SK-N-SH treated with all-trans-retinoic acid at 6 μM for 48 hours (cell line): ENCODE data around the gene GUCD1.

ENCODE experiments used
- ARNTL ChIP-seq: fragments of 450-650 bp; formaldehyde crosslinking; IDR thresholded peaks from 2 replicates; pipeline ENCODE4 v1.5.0; 2020; ENCODE audit warnings: low read depth, mild to moderate bottlenecking, moderate library complexity, borderline replicate concordance
- OSR1 ChIP-seq: fragments of 250-450 bp; sonication (Bioruptor Pico); IDR thresholded peaks from 2 replicates; pipeline ENCODE4 v1.8.0; 2022; ENCODE audit warnings: moderate library complexity, mild to moderate bottlenecking, inconsistent platforms
- PPARA ChIP-seq: fragments of 250-450 bp; sonication (Bioruptor Pico); IDR thresholded peaks from 2 replicates; pipeline ENCODE4 v1.5.0; 2020; ENCODE audit warnings: mild to moderate bottlenecking, borderline replicate concordance
- RARB ChIP-seq: fragments of 250-450 bp; sonication (Bioruptor Pico); IDR thresholded peaks from 2 replicates; pipeline ENCODE4 v1.8.0; 2021; ENCODE audit warnings: mild to moderate bottlenecking, moderate library complexity
- SNAI2 ChIP-seq: fragments of 250-450 bp; sonication (Bioruptor Pico); IDR thresholded peaks from 2 replicates; pipeline ENCODE4 v1.5.0; 2020; ENCODE audit warnings: mild to moderate bottlenecking, moderate library complexity
- ZFP3 ChIP-seq: fragments of 250-450 bp; sonication (Bioruptor Pico); IDR thresholded peaks from 2 replicates; pipeline ENCODE4 v1.5.0; 2020; ENCODE audit warnings: mild to moderate bottlenecking, moderate library complexity
- ZFP30 ChIP-seq: fragments of 450-650 bp; formaldehyde crosslinking; IDR thresholded peaks from 2 replicates; pipeline ENCODE4 v1.5.0; 2022; ENCODE audit warnings: mild to moderate bottlenecking, moderate library complexity
- ZNF565 ChIP-seq: fragments of 450-650 bp; formaldehyde crosslinking; conservative IDR thresholded peaks from 2 replicates; pipeline ENCODE4 v1.5.0; 2020; ENCODE audit warnings: low read depth, mild to moderate bottlenecking, moderate library complexity
- ZNF70 ChIP-seq: fragments of 450-650 bp; formaldehyde crosslinking; IDR thresholded peaks from 2 replicates; pipeline ENCODE4 v1.5.0; 2020; ENCODE audit warnings: mild to moderate bottlenecking, moderate library complexity
- ZNF8 ChIP-seq: fragments of 450-650 bp; formaldehyde crosslinking; IDR thresholded peaks from 2 replicates; pipeline ENCODE4 v1.5.0; 2020; ENCODE audit warnings: mild to moderate bottlenecking, moderate library complexity
- TF ChIP-seq, protein P1 (sequence below): fragments of 250-450 bp; sonication (Bioruptor Pico); IDR thresholded peaks from 2 replicates; pipeline ENCODE4 v1.5.0; 2020; ENCODE audit warnings: mild to moderate bottlenecking, moderate library complexity
- TF ChIP-seq, protein P2 (sequence below): fragments of 250-450 bp; sonication (Bioruptor Pico); IDR thresholded peaks from 2 replicates; pipeline ENCODE4 v1.8.0; 2020; ENCODE audit warnings: mild to moderate bottlenecking, moderate library complexity, borderline replicate concordance
- TF ChIP-seq, protein P3 (sequence below): fragments of 250-450 bp; sonication (Bioruptor Pico); IDR thresholded peaks from 2 replicates; pipeline ENCODE4 v1.5.1; 2021; ENCODE audit warnings: mild to moderate bottlenecking, moderate library complexity
- TF ChIP-seq, protein P4 (sequence below): fragments of 250-450 bp; sonication (Bioruptor Pico); IDR thresholded peaks from 2 replicates; pipeline ENCODE4 v1.8.0; 2021; ENCODE audit warnings: low read depth, mild to moderate bottlenecking, moderate library complexity, borderline replicate concordance

DNA sequence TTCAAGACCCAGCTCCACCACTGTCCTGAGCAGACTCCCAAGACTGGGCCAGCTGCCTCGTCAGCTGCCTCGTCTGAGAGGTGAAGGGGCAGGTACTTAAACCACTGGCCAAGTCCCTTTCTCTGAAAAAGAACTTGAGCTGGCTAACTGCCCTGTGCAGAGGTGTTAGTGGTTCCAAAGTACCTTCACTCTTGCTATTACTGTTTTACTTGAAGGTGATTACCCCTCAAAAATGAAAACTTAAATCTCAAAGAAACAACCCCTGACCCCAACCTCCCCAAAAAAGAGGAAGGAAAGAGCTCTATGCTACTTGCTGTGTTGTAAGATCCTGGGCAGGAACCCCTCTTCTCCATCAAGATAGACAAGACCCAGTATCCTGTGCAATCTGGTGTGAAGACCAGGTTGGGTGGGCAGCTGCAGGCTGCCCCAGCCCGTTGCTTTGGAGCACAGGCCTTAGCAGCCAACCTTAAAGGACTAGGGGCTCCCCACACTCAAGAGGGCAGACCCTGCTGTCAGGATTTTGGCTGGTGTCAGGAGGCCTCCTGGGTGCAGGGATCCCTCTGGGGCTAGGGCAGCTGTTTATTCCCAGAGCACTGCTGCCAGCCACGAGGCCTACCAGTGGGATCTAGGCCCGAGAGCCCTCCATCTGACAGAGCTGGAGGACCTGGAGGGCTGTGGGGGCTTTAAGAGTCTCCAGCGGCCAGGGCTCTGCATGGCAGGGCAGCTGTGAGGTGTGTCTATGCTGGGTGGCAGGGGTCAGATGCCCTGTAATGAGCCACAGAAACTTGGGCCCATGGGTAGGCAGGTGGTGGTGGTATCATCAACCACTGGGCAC is 13.0 kb downstream of the GUCD1 start:
- TF ChIP-seq PPARA (no peak), OSR1 (CRISPR knock-in tag) (no peak), ZNF565 (no peak), ARNTL (CRISPR knock-in tag) (no peak), ZFP30 (CRISPR knock-in tag) (no peak), RARB (CRISPR knock-in tag) (no peak), SNAI2 (CRISPR knock-in tag) (no peak), ZNF8 (CRISPR knock-in tag) (no peak), ZNF70 (CRISPR knock-in tag) (no peak), ZFP3 (CRISPR knock-in tag) (no peak)
- TF ChIP-seq, protein P1, sequence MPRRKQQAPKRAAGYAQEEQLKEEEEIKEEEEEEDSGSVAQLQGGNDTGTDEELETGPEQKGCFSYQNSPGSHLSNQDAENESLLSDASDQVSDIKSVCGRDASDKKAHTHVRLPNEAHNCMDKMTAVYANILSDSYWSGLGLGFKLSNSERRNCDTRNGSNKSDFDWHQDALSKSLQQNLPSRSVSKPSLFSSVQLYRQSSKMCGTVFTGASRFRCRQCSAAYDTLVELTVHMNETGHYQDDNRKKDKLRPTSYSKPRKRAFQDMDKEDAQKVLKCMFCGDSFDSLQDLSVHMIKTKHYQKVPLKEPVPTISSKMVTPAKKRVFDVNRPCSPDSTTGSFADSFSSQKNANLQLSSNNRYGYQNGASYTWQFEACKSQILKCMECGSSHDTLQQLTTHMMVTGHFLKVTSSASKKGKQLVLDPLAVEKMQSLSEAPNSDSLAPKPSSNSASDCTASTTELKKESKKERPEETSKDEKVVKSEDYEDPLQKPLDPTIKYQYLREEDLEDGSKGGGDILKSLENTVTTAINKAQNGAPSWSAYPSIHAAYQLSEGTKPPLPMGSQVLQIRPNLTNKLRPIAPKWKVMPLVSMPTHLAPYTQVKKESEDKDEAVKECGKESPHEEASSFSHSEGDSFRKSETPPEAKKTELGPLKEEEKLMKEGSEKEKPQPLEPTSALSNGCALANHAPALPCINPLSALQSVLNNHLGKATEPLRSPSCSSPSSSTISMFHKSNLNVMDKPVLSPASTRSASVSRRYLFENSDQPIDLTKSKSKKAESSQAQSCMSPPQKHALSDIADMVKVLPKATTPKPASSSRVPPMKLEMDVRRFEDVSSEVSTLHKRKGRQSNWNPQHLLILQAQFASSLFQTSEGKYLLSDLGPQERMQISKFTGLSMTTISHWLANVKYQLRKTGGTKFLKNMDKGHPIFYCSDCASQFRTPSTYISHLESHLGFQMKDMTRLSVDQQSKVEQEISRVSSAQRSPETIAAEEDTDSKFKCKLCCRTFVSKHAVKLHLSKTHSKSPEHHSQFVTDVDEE (CRISPR knock-in tag): no peak
- TF ChIP-seq, protein P2, sequence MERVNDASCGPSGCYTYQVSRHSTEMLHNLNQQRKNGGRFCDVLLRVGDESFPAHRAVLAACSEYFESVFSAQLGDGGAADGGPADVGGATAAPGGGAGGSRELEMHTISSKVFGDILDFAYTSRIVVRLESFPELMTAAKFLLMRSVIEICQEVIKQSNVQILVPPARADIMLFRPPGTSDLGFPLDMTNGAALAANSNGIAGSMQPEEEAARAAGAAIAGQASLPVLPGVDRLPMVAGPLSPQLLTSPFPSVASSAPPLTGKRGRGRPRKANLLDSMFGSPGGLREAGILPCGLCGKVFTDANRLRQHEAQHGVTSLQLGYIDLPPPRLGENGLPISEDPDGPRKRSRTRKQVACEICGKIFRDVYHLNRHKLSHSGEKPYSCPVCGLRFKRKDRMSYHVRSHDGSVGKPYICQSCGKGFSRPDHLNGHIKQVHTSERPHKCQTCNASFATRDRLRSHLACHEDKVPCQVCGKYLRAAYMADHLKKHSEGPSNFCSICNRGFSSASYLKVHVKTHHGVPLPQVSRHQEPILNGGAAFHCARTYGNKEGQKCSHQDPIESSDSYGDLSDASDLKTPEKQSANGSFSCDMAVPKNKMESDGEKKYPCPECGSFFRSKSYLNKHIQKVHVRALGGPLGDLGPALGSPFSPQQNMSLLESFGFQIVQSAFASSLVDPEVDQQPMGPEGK (CRISPR knock-in tag): no peak
- TF ChIP-seq, protein P3, sequence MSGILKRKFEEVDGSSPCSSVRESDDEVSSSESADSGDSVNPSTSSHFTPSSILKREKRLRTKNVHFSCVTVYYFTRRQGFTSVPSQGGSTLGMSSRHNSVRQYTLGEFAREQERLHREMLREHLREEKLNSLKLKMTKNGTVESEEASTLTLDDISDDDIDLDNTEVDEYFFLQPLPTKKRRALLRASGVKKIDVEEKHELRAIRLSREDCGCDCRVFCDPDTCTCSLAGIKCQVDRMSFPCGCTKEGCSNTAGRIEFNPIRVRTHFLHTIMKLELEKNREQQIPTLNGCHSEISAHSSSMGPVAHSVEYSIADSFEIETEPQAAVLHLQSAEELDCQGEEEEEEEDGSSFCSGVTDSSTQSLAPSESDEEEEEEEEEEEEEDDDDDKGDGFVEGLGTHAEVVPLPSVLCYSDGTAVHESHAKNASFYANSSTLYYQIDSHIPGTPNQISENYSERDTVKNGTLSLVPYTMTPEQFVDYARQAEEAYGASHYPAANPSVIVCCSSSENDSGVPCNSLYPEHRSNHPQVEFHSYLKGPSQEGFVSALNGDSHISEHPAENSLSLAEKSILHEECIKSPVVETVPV (CRISPR knock-in tag): no peak
- TF ChIP-seq, protein P4, sequence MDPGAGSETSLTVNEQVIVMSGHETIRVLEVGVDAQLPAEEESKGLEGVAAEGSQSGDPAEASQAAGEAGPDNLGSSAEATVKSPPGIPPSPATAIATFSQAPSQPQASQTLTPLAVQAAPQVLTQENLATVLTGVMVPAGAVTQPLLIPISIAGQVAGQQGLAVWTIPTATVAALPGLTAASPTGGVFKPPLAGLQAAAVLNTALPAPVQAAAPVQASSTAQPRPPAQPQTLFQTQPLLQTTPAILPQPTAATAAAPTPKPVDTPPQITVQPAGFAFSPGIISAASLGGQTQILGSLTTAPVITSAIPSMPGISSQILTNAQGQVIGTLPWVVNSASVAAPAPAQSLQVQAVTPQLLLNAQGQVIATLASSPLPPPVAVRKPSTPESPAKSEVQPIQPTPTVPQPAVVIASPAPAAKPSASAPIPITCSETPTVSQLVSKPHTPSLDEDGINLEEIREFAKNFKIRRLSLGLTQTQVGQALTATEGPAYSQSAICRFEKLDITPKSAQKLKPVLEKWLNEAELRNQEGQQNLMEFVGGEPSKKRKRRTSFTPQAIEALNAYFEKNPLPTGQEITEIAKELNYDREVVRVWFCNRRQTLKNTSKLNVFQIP: no peak
